Measurements from ENCODE around the gene KCNIP3.

KCNIP3 gene

DNA sequence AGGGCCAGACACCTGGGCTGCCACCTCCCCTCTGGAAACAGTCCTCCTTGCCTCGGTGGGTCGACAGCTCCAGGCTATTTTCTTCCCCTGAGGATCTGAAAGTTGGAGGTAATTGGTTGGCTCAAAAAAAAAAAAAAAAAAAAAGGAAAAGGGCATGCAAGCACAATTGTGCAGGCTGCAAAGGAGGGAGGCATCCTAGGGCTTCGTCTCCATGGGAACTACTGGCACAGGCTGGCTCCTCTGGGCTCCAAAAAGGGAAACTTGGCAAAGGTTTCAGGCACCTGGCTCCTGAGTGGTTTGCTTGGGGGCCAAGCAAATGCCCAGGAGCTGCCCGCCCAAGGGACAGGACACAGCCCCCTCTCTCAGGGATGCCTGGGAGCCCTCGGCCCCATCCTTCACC lies 1.1 kb upstream of the KCNIP3 start:
- DNase-seq (ENCODE audit: low read depth), result no peak

DNA sequence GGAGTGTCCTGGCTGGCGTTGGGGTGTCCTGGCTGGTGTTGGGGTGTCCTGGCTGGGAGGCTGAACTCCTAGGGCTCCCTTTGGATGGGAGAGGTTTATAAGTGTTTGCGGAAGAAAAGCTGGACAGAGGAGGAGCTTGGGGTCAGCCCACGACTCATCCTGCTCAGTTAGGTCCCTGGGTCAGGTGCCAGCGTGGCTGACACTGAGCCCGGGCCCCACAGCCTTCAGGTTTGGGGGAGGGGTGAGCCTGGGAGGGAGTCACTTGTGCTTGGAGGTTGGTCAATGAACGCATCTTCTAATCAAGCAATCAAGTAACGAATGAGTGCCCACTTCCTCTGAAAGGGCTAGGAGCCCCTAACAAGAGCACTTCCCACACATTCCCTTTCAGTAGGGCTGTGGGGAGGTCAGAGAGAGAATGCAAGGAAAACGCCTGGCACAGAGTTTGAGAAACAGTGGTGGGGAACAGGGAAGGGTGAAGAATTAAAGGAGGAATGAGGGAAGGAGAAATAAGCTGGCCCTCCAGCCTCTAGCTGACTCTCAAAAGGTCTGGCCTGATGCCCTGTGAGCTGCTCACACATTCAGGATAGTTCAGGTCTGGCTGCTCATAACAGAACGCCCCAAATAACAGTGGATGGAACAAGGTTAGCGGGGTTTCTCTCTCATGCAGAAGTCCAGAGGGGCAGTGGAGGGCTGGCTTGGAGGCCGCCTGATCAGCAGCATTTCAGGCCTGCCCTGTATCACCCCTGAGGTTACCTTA lies 670 bp downstream of the KCNIP3 start:
- no peak for DNase-seq (ENCODE audit: low read depth)

GRCh38 chr2:95298486-95299111 lies 1.5 kb downstream of the KCNIP3 start:
- no peak for DNase-seq (ENCODE audit: low read depth)

GRCh38 chr2:95299961-95300360 lies 2.8 kb downstream of the KCNIP3 start:
- DNase-seq (ENCODE audit: low read depth), result no peak

DNA sequence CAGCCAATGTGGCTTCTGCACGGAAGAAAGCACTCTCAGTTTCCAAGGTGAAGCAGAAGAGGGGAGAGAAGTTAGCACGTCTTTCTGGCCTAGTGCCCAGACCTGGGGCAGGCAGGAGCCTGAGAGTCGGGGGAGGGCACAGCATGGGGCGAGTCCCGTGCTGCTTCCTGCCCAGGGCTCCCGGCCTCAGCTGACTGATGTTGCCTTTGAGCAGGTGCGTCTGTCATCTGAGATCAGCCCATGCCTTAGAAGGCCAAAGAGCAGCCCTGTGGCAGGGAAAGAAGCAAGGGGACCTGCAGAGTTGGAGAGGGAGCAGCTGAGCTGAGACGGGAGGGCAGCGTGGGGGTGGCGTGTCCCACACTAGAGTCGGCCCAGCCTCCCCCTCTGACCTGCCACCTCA lies 3.3 kb downstream of the KCNIP3 start:
- DNase-seq (ENCODE audit: low read depth), result no peak

DNA sequence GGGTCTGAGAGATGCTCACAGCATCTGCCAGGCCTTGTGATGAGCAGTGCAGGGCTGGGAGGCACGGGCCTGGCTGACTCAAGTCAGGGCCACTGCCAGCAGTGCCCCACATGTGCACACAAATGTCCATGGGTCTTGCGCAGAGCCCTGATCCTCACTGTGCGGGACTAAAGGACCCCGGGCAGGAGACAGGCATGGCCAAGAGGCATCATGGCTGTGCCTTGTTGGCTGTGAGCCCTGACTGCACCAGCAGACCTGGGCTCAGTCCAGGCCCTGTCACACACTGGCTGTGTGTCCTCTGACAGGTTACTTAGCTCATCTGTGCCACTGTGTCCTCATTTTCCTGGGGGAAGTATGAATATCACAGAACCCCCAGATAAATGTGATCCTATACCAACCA lies 4.0 kb downstream of the KCNIP3 start:
- no peak for DNase-seq (ENCODE audit: low read depth)

- DNase-seq (ENCODE audit: low read depth), result no peak
These were observed 4.9 kb downstream of the KCNIP3 start for GRCh38 chr2:95301876-95302641.

GRCh38 chr2:95303191-95303919 lies 6.2 kb downstream of the KCNIP3 start:
- no peak for DNase-seq (ENCODE audit: low read depth)

DNA sequence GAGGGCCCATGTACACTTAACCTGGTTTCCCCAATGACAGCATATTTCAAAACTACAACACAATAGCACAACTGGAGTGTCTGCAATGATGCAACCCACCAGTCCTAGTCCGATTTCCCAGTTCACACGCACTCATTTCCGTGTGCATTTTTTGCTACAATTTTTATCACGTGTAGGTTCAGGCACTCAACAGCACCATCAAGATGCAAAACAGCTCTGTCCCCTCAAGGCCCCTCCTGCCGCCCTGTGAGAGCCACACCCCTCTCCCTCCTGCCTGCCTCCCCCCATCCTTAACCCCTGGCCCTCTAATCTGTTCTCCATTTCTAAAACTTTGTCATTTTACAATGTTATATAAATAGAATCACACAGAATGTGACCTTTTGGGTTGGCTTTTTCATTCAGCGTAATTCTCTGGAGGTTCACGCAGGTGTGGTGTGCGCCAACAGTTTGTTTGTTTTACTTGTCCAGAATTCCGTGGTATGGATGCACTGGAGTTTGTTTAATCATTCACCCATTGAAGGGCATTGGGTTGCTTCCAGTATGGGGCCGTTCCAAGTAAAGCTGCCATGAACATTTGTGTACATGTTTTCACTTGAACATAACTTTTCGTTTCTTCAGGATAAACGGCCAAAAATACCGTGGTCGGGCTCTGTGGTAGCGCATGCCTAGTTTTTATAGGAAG lies 8.4 kb downstream of the KCNIP3 start:
- no peak for DNase-seq (ENCODE audit: low read depth)

DNA sequence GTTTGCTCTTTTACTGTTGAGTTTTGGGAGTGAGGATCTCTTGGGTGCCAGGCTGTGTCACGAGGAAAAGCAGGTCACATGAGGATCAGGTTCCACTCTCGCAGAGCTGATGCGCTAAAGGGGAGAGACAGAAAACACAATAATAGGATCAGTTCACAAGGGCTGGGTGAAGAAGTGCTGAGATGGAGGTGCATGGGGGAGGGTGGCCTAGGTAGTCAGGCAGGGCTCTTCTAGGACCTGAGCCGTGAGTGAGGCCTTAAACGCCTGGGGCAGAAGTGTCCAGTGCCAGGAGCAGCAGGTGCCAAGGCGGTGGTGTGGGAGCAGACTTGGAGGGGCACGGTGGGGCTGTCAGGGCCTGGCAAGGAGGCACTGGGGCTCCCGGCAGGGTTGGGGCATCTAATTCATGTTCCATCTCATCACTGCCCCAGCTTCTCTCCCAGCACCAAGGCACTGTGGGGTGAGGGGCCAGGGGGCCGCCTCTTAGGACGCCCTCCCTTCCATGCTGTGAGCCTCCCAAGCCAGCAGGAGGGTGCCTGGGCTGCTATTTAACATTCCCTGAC lies 9.3 kb downstream of the KCNIP3 start:
- DNase-seq (ENCODE audit: low read depth), result no peak

DNA sequence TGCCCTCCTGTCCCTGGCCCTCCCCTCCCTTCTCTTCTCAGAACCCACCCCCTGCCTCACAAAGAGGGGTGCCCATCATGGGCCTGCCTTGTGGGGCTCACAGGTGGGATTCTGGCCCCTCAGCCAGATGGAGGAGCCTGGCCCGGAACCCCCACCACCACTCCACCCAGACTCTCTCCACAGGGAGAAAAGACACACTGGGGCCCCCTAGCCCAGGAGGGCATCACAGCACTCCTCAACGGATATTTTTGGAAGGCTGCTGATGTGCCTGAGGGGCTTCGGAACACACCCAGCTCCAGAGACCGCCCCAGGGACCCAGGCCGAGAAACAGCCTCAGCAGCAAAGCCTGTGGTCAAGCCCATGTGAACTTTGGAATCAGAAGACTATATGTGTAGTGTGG lies 9.9 kb downstream of the KCNIP3 start:
- DNase-seq (ENCODE audit: low read depth), result no peak

DNA sequence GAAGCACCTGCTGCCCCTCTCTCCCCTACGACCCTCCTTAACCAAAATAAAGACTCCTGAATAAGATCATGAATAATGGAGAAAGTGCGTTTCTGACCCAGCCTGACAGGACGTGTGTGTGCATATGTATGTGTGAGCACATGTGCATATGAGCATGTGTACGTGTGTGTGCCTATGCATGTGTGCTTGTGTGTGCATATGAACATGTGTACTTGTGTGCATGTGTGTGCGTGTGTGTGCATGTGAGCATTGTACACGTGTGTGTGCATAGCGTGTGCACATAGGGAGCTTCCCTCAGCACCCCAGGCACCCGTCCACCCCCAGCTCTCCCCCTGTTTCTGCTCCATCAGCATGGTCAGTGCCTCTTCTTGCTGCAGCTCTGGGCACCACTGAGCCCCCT lies 10.7 kb downstream of the KCNIP3 start:
- no peak for DNase-seq (ENCODE audit: low read depth)

GRCh38 chr2:95308426-95308990 lies 11.4 kb downstream of the KCNIP3 start:
- no peak for DNase-seq (ENCODE audit: low read depth)

DNA sequence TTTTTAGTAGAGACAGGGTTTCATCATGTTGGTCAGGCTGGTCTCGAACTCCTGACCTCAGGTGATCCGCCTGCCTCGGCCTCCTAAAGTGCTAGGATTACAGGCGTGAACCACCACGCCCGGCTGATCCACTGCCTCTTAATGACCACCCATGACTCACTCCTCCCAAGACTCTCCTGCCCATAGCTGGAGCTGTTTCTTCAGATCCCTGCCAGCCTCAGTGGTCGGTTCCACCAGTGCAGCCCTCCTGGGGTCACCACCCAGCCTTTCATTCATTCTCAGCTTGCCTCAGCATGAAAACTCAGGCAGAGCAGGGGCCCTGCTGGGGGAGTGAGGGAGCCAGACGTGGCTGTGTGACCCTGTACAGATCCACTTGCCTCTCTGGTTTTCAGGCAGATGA lies 12.5 kb downstream of the KCNIP3 start:
- no peak for DNase-seq (ENCODE audit: low read depth)

DNA sequence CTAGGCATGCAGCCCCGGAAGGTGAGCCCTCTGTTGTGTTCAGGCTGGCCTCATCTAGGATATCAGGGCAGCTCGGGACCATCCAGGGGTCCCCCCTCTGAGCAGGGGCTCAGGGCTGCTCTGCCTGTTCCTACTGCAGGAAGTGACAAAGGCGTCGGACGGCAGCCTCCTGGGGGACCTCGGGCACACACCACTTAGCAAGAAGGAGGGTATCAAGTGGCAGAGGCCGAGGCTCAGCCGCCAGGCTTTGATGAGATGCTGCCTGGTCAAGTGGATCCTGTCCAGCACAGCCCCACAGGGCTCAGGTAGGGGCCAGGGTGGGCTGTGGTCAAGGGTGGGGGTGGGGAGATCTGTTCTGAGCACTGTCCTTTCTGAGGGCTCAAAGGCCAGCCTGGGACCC lies 13.1 kb downstream of the KCNIP3 start:
- no peak for DNase-seq (ENCODE audit: low read depth)

- DNase-seq (ENCODE audit: low read depth), result no peak
These were observed 13.5 kb downstream of the KCNIP3 start for GRCh38 chr2:95310651-95311050.

DNA sequence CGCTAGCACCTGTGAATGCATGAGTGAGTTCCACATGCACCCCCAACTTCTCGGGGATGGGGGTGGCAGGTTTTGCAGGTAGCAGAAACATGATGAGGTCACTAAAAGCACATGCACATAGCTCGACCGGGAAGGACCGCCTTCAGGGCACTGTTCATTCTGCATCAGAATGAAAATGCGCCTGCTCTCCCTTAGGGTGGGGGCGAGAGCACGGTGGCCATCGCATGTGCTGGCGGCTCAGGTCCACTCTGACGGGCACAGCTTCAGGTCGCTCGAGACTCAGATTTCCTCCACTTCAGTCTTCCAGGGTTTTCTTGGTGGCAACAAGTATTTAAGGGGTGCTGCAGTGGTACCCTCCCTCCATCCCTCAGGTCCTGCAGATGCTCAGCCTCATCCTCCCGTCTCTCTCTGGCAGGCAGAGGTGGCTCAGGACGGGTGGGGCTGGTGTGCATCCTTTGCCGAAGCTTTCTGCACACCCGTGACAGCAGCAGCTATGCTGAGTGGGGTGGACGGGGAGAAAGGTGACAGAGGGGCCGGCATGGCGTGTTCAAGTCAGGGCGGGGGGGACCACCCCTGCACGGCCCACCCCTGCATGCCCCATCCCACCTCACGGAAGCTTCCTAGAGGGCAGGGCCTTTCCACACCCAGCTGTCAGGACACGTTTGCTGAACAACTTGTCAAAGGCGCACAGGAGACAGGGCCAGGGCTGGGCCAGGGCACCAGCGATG lies 14.8 kb downstream of the KCNIP3 start:
- DNase-seq (ENCODE audit: low read depth), result no peak

GRCh38 chr2:95312543-95313201 lies 15.5 kb downstream of the KCNIP3 start:
- DNase-seq (ENCODE audit: low read depth), result no peak

- DNase-seq (ENCODE audit: low read depth), result no peak
These were observed 16.4 kb downstream of the KCNIP3 start for GRCh38 chr2:95313296-95314131.

All from stimulated activated CD8-positive, alpha-beta memory T cell treated with anti-CD3 and anti-CD28 coated beads, Interleukin-12 subunit alpha, Interleukin-12 subunit beta, amount 100 ng/mL, for 1 hour (primary cell).